ENCODE results near the gene CEACAM1.
A peak's percentile ranks its signal among the peaks of the same experiment; 100 is the strongest.
"Not testable (repeated sequence)": the region's sequence is repeated elsewhere in the genome, so short reads cannot be mapped to it uniquely, and the experiment has no call there.

Gene CEACAM1

GRCh38 chr19:42472402-42473147, 55.7 kb downstream of the CEACAM1 start:
- DNase-seq, result no peak

- DNase-seq, result no peak
Measured at GRCh38 chr19:42471554-42472249, 56.6 kb downstream of the CEACAM1 start.

GRCh38 chr19:42469311-42470235, 58.7 kb downstream of the CEACAM1 start:
- DNase-seq, result no peak

DNA sequence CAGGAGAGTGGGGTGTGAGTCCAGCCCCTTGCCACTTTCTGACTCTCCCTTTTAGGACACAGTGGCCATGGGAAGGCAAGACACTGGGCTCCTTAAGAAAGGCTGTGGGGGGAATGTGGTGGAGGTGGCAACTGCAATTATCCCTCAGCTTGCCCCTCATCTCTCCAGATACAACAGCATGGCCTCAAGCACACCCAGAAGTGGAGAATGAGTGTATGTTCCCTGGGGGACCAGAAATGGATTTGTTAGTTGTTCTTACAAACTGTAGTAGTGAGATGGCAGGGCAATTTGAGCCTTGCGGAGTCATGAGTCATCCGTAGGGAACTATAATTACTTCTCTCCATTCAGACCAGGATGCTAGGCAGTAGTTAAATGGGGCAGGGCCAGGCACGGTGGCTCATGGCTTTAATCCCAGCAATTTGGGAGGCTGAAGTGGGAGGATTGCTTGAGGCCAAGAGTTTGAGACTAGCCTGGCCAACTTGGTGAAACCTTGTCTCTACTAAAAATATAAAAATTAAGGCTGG, 59.9 kb downstream of the CEACAM1 start:
- DNase-seq, result peak in 1 of 2 experiments; percentile 10

DNA sequence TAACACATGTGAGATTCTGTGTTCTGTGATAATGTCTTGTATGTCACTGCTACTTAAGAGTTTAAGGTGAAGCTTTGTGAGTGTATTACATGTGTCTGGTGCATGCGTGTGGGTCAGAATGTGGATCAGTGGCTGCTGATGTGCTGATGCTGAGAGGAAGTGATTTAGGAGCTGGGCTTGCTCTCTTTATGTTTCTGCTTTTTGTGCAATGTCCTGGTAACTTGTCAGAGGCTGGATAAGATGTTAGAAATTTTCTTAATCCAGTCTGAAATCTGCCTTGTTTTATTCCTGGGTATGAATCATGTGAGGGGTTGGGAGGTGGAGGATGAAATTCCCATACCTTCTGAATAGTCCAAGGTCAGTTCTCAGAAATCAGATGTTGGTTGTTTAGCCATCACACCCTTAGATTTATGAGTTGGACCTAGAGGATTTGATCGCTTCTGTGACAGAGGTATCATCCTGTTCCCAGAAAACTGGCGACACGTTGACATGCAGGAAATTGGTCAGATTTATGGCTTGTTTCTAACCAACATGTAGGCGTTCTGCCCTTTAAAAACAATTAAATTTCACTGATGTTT, 61.0 kb downstream of the CEACAM1 start:
- no peak for DNase-seq

DNA sequence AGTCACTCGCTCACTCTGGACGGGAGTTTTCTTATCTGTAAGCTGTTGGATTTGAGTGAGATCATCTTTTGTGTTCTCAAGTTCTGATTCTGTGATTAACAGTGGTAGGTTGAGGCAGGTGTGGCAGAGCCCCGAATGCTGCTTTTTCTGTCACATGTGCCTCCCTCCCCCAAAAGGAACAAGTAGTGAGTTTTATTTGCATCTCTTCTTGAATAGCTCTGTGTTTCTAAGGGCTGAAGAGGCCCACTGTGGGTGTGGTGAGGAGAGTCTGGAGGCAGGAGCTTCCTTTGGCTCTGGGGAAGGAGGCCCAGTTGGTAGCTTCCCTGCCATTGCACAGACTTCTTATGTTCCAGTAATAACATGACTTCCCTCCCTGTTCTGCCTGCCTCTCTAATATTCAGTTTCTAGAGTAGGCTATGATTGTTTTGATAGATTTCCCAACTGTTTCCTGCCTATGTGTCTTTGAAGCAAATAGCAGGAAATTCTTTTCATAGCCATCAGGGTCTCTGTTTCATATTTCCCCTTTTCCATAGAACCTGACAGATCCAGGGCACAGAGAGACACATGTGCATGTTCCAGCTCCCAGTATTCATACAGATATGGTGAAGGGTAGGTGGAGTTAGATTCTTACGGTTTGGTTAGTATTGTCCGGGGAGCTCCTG, 61.6 kb downstream of the CEACAM1 start:
- no peak for DNase-seq

DNA sequence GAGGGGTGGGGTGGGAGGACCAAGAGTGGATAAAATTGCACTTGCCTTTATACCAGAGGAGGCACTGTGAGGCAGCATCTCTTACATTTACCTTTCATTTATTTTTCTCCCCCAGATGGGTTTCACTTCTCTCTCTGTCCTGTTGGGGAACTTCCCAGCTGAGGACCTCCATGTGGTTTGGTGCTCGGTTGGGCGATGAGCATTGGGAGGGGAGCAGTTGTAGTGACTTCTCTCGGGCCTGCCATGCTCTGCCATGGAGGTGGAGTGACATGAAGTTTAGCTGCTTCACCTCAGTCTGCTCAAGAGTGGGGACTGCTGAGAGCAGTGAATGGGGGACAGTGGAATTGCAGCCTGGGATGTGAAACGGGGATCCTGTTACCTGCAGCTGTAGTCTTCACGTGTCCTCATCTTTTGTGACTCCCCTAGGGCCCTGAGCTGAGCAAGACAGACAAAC, 62.4 kb downstream of the CEACAM1 start:
- DNase-seq, result no peak

DNA sequence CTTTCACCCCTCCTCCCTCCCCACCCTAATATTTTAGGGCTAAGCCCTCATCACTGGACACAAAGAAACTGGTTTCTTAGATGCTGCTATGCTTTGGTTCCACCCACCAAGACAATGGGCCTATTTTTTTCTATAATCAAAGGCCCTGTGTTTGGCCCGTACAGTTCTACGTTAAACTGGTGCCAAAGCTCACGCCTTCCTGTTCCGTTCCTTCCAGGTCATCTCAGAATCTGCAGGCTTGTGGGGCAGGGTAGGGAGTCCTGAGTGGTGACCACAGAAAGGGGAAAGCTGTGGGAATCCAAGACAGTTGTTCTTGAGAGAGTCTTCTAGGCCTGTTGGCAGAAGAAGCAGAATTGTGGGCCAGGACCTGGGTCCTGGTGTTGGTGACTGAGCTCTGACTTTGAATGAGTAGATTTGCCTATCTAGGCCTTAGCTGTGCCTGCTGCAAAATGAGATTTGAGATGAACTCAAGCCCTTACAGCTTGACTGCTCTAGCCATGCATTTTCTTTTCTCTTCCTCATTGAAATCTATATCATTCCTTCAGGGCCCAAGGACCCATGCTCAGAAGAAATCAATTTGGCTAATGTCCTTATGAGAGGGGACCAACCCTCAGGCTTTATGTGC, 66.5 kb downstream of the CEACAM1 start:
- DNase-seq, result no peak

DNA sequence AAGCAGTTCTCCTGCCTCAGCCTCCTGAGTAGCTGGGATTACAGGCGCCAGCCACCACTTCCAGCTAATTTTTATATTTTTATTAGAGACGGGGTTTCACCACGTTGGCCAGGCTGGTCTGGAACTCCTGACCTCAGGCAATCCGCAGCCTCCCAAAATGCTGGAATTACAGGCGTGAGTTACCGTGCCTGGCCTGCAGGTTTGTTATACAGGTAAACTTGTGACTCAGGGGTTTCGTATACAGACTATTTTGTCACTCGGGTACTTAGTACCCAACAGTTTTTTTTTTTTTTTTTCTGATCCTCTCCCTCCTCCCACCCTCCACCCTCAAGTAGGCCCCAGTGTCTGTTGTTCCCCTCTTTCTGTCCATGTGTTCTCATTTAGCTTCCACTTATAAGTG, 67.0 kb downstream of the CEACAM1 start:
- DNase-seq, result not testable (repeated sequence)

GRCh38 chr19:42459926-42460325, 68.4 kb downstream of the CEACAM1 start:
- no peak for DNase-seq
